Hematopoietic multipotent progenitor cell treated with erythropoietin and hydrocortisone succinate and interleukin-3 and kit ligand, for 8 days (in vitro differentiated cells): Measurements from ENCODE around the gene MRAS.
A peak's percentile ranks its signal among the peaks of the same experiment; 100 is the strongest.

ENCODE experiments used
- DNase-seq: peaks from one replicate; pipeline ENCODE4 v3.0.0-alpha.2; 2015

MRAS gene

DNA sequence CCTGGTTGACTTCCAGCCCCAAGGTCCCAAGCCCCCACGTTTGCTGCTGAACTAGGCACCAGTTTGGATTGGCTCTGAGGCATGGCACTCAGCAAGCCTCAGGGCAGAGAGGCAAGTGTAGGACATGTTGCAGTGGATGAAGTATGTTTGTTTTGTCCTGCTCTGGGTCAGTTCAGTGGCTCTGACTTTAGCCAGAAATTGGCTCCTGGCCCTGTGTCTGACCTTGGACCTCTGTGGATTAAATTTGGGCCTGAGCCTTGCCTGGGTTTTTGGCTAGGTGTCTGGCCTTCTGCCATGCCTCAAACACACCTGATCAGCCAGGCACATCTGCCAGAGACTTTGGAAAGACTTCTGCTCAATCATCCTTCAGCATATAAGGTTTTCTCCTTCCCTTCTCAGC lies 3.6 kb upstream of the MRAS start:
- DNase-seq, result no peak

DNA sequence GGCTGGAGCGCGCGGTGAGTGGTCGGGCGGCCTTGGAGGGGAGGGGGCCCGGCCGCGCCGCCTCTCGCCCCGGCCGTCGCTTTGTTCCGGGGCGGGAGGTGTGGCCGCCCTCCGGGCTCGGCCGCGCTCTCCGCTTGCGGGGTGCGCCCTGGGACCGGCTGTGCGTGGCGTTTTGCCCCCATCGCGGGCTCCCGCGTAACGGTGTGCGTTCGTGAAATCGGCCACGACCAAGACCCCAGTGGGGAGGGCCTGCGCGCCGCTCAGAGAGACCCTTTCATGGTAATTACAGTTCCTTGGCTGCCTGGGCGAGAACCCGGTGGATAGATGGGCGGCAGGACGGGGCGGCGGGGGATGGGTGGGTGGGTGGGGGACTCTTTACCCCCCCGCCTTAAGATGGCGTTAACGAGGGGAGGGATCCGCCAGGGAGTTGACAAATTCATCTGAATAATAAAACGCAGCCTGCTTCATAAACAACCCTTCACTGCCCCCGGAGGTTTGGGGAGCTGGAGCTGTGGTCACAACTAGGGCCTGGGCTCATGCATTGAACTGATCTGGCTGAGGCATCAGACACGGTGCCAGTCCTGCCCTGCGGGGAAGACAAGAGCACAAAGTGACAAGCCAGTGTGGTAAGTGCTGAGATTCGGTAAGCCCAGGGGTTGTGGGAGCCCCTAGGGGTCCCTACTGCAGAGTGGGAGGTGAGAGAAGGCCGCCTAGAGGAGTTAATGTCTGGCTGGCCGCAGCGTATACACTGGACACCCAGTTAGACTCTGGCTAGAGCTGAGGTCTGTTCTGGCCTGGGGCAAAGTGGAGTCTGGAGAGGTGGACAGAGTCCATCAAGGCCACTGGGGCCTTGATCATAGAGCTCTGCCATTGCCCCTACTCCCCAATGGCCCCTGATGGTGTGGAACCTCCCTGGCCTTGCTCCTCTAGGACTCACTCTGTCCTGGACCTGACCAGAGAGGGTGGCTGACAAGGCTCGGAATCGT lies 668 bp downstream of the MRAS start:
- DNase-seq, result no peak

DNA sequence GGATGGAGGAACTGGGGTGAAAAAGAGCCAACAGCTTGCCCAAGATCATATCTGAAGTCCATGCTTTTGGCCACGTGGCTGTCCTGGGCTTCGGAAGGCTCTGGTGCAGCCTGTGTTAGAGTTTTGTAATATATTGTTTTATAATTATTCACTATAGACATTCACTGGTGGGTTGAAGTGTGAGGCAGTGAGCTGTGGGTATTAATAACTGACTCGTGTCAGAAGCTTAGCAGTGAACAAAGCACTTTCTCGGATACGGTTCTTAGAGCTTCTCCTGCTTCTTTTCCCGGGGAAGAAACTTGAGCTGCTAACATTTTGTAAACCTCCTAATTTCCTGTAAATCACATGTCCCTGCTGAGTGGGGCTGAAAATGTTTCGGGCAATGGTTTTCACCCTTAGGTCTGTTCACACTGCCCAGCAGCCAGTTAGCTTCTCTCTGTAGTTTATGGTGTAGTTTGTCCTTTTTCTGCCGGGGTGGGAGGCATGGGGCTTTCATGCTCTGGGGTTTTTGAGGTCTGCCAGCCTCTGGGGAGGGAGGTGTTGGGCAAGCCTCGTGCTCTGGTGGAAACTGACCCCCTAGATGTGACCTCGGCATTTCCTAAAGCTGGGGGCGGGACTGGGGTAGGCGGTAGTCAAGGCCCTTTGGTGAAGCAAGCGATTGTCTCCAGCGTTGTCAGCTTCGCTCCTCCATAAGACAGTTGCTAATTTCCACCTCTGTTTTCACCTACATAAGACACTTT lies 1.7 kb downstream of the MRAS start:
- DNase-seq, result no peak

DNA sequence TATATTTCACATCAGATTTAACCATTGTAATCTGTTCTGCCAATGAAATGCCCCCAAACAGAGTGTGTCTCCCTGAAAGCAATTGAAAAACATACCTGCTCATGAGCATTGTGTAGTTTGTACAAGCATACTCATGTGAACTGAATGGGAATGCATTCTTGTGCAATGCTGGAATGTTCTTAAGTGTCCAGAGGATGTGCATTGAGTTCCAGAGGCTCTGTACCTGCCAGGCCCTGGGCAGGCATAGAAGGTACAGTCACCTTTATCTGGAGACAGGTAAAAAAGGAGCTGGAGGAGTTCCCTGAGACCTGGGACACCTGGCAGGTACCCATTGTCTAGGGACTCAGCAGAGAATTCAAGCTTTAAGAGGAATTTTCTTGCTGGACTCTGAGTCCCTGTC lies 2.8 kb downstream of the MRAS start:
- no peak for DNase-seq

DNA sequence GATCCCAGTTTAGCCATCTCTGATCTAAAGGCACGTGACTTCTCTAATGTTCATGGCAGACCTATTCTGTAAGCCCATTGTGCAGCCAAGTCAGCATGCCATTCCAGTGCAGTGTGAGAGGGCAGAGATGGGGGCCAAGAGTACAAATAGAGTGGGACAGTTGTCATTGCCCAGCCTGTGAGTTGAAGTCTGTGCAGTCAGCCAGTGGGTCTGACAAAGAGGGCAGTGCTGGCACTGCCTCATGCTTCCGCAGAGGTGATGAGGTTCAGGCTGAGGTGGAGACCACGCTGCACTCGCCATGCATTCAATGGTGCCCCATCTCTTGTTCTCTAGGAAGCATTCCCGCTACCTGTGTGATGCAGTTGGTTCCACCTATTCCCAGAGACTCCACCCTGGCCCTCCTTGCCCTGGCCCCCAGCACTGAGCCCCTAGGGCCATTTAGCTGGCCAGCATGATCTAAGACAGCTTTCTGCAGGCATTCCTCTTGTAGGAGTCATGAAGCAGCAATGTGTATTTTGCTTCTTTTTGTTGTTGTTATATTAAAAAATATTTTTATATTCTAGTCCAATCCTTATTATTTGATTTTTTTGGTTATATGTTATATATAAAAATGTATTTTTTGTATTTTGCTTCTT lies 3.7 kb downstream of the MRAS start:
- no peak for DNase-seq

DNA sequence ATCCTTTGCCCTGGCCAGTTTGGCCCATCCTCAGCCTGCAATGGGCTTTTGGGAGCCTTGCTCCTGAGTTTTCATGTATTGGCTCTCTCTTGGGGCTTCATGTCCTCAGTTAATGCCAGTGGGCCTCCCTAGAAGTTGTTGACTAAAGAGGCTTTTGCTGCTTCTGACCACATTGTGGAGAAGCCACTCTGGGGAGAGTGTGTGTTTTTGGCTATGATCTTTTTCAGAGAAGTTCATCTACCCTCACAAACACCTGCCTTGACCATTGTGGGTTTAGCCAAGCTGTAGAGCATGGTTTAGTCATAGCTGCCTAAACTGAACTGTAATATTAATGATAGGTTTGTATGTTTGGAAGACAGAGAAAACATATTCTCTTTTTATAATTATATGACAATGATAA lies 6.0 kb downstream of the MRAS start:
- no peak for DNase-seq

DNA sequence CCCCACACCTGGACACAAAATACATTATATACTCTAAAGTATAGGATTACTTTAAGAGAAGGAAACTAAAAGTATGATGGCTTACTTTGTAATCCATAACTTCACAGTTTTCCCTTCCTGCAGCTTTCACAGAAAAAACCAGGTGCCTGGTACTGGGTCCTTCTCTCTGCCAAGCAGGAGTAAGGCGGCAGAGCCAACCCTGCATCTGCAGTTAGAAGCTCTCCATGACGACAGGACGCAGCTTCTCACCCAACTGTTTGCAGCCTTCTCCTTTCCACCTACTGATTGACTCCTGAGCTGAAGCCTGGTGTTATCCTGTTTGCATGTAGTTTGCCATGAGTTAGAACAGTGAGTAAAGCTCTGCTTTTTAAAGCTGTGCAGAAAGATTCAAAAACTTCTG lies 6.7 kb downstream of the MRAS start:
- DNase-seq, result no peak

DNA sequence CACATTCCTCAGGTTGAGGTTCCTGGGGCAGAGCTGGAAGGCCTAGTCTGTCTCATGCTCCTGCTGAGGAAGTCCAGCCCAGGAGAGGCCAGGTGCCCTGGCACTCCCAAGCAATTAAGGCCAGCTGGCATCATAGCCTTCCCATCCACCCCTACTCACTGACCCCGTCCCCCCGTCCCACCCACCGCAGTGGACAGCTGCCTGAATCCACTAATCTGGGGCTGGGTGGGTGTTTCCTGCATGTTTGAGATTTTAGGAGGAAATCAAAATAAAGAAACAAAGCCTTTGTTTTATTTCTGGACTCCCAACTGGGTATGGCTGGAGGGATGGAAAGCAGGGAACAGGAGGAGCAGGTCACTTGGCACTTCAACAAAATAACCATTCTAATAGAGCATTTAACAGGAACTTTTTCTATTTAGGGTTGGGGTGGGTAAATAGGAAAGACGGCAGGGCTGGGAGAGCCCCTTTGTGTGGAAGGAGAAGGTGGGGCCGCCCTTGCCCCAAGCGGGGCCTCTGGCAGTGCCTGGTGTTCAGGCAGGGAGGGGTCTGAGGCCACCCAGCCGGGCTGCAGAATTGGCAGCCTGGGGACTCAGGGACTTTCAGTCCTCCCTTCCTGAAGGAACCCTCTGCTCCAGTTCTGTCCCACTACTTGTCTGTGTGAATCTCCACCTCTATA lies 8.5 kb downstream of the MRAS start:
- DNase-seq, result no peak

GRCh38 chr3:138359148-138359918 lies 11.0 kb downstream of the MRAS start:
- DNase-seq, result no peak

- DNase-seq, result no peak
These were observed 11.8 kb downstream of the MRAS start for GRCh38 chr3:138359919-138360868.

DNA sequence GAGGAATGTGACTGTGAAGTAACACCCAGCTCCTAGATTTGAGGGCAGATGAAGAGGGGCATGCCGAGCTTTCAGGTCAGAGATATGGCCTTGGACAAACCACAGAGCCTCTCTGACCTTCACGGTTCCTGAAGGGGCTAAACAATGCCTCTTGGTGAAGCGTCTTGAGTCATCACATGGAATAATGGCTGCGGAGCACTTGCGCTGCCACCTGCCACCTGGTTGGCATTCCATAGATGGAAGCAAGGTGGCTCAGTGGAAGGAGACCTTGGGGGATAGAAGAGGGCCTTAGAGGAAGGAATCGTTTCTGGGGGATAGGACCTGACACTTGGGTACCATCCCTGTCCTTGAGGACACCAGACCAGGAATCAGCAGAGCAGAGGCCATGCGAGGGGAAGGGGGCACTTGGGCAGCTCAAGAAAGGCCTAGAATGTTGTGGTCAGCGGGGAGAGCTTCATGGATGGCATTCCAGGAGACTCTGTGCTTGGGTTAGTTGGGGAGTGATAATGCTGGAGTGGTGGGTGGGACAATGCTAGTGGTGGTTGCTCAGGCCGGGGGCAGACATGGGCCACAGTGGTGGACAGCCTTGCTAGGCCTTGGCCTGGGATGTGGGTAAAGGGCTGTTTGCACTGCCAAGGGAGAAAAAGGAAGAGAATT lies 12.6 kb downstream of the MRAS start:
- DNase-seq, result no peak

GRCh38 chr3:138361561-138361971 lies 13.2 kb downstream of the MRAS start:
- DNase-seq, result no peak

- no peak for DNase-seq
These were observed 14.2 kb downstream of the MRAS start for GRCh38 chr3:138362538-138362937.

DNA sequence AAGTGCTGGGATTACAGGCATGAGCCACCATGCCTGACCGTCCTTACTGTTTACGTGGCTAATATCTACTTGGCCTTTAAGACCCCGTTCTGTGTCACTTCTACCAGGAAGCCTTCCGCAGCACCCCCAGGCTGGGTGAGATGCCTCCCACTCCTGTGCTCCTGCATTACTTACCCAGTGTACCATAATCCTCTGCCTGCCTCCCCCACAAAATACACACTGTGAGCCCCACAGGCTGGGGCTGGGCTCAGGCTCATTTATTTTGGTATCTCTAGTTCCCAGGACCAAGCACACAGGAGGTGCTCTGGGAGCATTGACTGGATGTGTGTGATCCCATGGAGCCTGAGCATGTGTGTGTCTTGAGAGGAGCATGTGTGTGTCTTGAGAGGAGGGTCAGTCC lies 14.9 kb downstream of the MRAS start:
- DNase-seq, result no peak

- DNase-seq, result no peak
These were observed 16.2 kb downstream of the MRAS start for GRCh38 chr3:138364356-138365252.

DNA sequence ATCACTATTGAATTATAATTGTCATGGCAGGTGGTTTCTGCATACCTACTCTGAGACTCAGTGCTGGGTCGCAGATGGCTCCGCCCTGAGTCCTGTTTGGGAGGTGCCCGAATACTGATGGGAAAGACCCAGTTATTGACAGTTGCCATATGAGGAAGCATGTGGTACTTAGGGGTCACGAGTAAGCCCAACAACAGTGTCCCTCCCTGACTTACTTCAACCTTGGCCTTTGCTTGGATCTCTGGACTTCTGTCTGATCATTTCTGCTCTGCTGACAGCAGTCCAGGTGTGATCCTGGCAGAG lies 16.8 kb downstream of the MRAS start:
- DNase-seq, result no peak

DNA sequence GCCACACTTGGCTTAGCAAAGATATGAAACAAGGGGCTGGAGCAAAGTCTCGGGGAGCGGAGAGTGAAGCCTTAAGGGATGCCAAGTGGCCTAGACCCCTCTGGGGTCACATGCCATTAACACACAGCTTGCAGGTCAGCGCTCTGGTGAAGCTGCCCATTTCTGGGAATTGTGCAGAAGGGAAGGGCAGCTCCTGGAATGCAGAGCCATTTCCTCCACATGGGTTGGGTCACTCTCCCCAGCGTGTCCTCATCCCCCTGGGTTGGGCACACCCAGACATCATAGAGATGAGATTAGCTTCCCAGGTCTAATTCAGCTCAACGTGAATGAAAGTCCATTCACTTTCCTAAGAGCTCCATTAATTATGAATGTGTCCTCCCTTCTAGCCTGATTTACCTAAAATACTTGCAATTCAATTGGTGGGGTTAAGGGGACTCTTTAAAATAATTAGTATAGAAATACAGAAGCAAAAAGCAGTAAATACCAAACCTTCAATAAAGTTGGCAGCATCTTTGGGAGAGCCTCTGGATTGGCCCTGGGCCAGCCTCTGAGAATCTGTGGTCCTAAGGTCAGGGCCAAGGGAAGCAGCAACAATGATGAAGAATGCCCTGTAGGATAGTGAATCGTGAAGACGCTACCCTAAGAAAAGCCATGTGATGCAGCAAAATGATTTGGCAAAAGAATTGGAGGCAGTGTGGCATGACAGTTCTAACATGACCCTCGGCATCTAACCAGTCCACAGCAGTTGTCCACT lies 17.8 kb downstream of the MRAS start:
- DNase-seq, result no peak

DNA sequence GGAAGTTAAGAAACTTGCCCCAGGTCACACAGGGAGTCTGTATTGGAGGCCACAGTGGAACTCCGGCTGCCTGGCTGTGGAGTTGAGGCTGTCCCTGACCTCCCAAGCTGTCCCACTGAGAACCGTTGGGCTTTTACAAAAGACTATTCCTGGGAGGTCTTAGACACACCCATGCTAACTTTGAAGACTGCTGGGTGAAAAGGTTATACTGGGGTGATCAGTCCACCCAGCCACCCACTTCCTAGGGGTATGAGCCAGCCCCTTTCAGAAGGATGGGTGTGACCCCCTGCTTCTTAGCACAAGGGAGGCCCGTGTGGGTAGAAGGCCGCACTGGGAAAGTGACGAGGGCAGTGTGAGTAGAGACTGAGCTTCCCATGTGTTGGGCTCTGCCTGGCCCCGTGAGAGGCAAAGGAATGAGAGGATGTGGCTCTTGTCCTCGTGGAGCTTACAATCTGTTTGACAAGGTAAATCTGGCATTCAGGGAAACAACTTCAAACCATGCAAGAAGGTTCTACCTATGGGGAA lies 19.0 kb downstream of the MRAS start:
- no peak for DNase-seq

GRCh38 chr3:138367911-138368310 lies 19.5 kb downstream of the MRAS start:
- peak; percentile 28 for DNase-seq
